ENCODE data around the gene RPS3.
"Not testable (repeated sequence)": the region's sequence is repeated elsewhere in the genome, so short reads cannot be mapped to it uniquely, and the experiment has no call there.

The RPS3 gene

DNA sequence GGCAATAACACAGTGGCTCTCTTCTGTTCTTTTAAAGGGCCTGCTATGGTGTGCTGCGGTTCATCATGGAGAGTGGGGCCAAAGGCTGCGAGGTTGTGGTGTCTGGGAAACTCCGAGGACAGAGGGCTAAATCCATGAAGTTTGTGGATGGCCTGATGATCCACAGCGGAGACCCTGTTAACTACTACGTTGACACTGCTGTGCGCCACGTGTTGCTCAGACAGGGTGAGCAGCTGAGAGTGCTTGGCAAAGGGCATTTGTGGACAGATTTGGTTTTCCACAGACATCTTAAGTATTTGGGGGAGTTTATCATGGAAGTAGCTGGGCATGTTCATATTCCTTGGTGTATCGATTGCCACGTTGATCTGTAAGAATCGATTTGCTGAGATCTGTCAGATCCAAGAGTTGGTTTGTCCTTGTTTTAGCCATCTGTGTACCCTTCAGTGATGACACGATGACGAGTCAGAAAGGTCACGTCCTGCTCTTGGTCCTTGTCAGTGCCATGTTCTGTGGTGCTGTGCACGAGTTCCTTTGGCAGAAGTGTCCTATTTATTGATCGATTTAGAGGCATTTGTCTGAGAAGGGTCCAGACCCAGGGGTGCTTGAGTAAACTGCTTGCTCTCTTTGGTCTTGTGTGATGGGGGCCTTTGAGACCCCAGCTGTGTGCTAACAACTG is 4.8 kb downstream of the RPS3 start:
- CTCF ChIA-PET: no interaction called here
- no peak for DNase-seq (ENCODE audit: extremely low spot score)
- POLR2A ChIA-PET: interaction anchor here (0.6 to 1.0 kb wide), 2 partner anchors 138 to 155 kb away, joined by 3 read pairs; no protein-coding TSS in a partner anchor
- no peak for TF ChIP-seq SUZ12 (IDR thresholded peaks at IDR 0.05)
- TF ChIP-seq ZNF384 (IDR thresholded peaks at IDR 0.05): no peak
- no peak for TF ChIP-seq FOXM1 (IDR thresholded peaks at IDR 0.05; ENCODE audit: borderline replicate concordance)
- TF ChIP-seq BHLHE40 (IDR thresholded peaks at IDR 0.05; ENCODE audit: borderline replicate concordance): no peak
- TF ChIP-seq, protein P1, sequence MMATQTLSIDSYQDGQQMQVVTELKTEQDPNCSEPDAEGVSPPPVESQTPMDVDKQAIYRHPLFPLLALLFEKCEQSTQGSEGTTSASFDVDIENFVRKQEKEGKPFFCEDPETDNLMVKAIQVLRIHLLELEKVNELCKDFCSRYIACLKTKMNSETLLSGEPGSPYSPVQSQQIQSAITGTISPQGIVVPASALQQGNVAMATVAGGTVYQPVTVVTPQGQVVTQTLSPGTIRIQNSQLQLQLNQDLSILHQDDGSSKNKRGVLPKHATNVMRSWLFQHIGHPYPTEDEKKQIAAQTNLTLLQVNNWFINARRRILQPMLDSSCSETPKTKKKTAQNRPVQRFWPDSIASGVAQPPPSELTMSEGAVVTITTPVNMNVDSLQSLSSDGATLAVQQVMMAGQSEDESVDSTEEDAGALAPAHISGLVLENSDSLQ (IDR thresholded peaks at IDR 0.05): no peak
- TF ChIP-seq NFRKB (IDR thresholded peaks at IDR 0.05): no peak
- TF ChIP-seq FOXA1 (IDR thresholded peaks at IDR 0.05): no peak
- TF ChIP-seq FOXK2 (IDR thresholded peaks at IDR 0.05): no peak
- no peak for TF ChIP-seq TARDBP (IDR thresholded peaks at IDR 0.05)
- TF ChIP-seq CTBP1 (IDR thresholded peaks at IDR 0.05; ENCODE audit: borderline replicate concordance): no peak
- TF ChIP-seq ARNT (IDR thresholded peaks at IDR 0.05): no peak
- no peak for TF ChIP-seq SP1 (IDR thresholded peaks at IDR 0.05)
- no peak for TF ChIP-seq HDGF (IDR thresholded peaks at IDR 0.05; ENCODE audit: borderline replicate concordance)
- no peak for TF ChIP-seq L3MBTL2 (conservative IDR thresholded peaks at IDR 0.05)

DNA sequence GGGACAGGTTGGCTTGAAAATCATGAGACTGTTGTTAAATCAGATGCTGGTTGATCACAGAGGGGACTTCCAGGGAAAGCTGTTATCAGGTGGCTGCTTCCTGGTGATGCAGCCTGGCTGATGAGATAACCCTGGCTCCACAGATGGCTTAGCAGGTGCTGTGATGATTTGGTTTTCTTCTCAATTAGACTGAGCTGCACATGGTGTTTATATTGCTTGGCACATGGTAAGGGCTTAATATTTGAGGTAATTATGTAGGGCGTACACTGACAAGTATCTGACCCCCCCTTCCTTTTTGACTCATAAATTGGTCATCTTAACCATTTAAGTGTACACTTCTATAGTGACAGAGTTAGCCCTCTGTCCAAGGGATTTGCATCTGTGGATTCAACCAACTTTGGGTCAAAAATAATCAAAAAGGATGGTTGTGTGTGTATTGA is 7.0 kb downstream of the RPS3 start:
- CTCF ChIA-PET: interaction anchor here (1.2 kb wide), 1 partner anchor 17 kb away, joined by 3 read pairs; no protein-coding TSS in a partner anchor

GRCh38 chr11:75408957-75409219 is 9.6 kb downstream of the RPS3 start:
- CTCF ChIA-PET: interaction anchor here (0.6 kb wide), 1 partner anchor 1307 kb away, joined by 3 read pairs; no protein-coding TSS in a partner anchor
- no peak for DNase-seq (ENCODE audit: extremely low spot score)
- POLR2A ChIA-PET: interaction anchor here (1.0 kb wide), 1 partner anchor 9 kb away, joined by 4 read pairs; no protein-coding TSS in a partner anchor
- no peak for TF ChIP-seq FOXA1 (IDR thresholded peaks at IDR 0.05)
- no peak for TF ChIP-seq ELF4 (IDR thresholded peaks at IDR 0.05)
- TF ChIP-seq HDGF (IDR thresholded peaks at IDR 0.05; ENCODE audit: borderline replicate concordance): no peak
- no peak for TF ChIP-seq BHLHE40 (IDR thresholded peaks at IDR 0.05; ENCODE audit: borderline replicate concordance)
- TF ChIP-seq CTBP1 (IDR thresholded peaks at IDR 0.05; ENCODE audit: borderline replicate concordance): no peak
- no peak for TF ChIP-seq ZNF384 (IDR thresholded peaks at IDR 0.05)
- TF ChIP-seq FOXM1 (IDR thresholded peaks at IDR 0.05; ENCODE audit: borderline replicate concordance): no peak
- no peak for TF ChIP-seq TARDBP (IDR thresholded peaks at IDR 0.05)
- no peak for TF ChIP-seq SUZ12 (IDR thresholded peaks at IDR 0.05)
- no peak for TF ChIP-seq ARNT (IDR thresholded peaks at IDR 0.05)
- no peak for TF ChIP-seq SP1 (IDR thresholded peaks at IDR 0.05)
- no peak for TF ChIP-seq FOXK2 (IDR thresholded peaks at IDR 0.05)
- TF ChIP-seq LEF1 (IDR thresholded peaks at IDR 0.05; ENCODE audit: borderline replicate concordance): no peak
- TF ChIP-seq NFRKB (IDR thresholded peaks at IDR 0.05): no peak
- TF ChIP-seq, protein P1 (IDR thresholded peaks at IDR 0.05): no peak

More for the DNA sequence above, 7.0 kb downstream of the RPS3 start:
- POLR2A ChIA-PET: no interaction called here
- no peak for TF ChIP-seq L3MBTL2 (conservative IDR thresholded peaks at IDR 0.05)
- no peak for TF ChIP-seq NFRKB (IDR thresholded peaks at IDR 0.05)
- no peak for TF ChIP-seq BHLHE40 (IDR thresholded peaks at IDR 0.05; ENCODE audit: borderline replicate concordance)
- TF ChIP-seq TARDBP (IDR thresholded peaks at IDR 0.05): no peak
- no peak for TF ChIP-seq ARNT (IDR thresholded peaks at IDR 0.05)
- TF ChIP-seq ZNF384 (IDR thresholded peaks at IDR 0.05): no peak
- no peak for TF ChIP-seq LEF1 (IDR thresholded peaks at IDR 0.05; ENCODE audit: borderline replicate concordance)
- no peak for TF ChIP-seq FOXK2 (IDR thresholded peaks at IDR 0.05)
- DNase-seq (ENCODE audit: extremely low spot score): no peak

- POLR2A ChIA-PET; CTCF ChIA-PET; DNase-seq (ENCODE audit: extremely low spot score): not testable (repeated sequence)
These were observed 10.7 kb downstream of the RPS3 start for GRCh38 chr11:75409971-75410370.

GRCh38 chr11:75413146-75413545 is 13.8 kb downstream of the RPS3 start:
- DNase-seq (ENCODE audit: extremely low spot score); CTCF ChIA-PET: not testable (repeated sequence)
- POLR2A ChIA-PET: interaction anchor here (1.5 kb wide), 1 partner anchor 13 kb away, joined by 4 read pairs; no protein-coding TSS in a partner anchor

DNA sequence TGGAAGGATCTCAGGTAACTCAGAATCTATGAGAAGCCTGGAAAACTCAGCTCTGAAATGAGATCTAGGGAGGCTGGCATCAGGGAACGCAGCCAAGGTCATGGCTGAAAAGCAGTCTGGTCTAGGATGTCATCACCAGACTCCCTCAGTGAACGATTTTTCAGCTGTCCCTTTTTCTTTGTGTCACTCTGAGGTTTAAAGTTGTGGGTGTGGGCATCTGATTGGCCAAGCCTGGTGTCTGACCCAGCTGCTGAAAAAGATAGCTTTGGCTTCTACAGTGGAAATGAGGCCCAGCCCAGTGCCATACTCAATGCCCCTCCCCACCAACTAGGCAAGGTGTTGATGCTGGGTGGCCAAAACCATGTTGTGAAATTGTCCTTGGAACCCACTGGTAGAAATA is 14.5 kb downstream of the RPS3 start:
- ChIA-PET POLR2A (interaction anchor here (1.5 kb wide), 1 partner anchor 14 kb away, joined by 4 read pairs; no protein-coding TSS in a partner anchor), CTCF (no interaction called here)
- TF ChIP-seq CTBP1 (IDR thresholded peaks at IDR 0.05; ENCODE audit: borderline replicate concordance) (no peak), ARNT (IDR thresholded peaks at IDR 0.05) (no peak), HDGF (IDR thresholded peaks at IDR 0.05; ENCODE audit: borderline replicate concordance) (no peak), FOXA1 (IDR thresholded peaks at IDR 0.05) (no peak), BHLHE40 (IDR thresholded peaks at IDR 0.05; ENCODE audit: borderline replicate concordance) (no peak), ELF4 (IDR thresholded peaks at IDR 0.05) (no peak), SP1 (IDR thresholded peaks at IDR 0.05) (no peak), LEF1 (IDR thresholded peaks at IDR 0.05; ENCODE audit: borderline replicate concordance) (no peak), L3MBTL2 (conservative IDR thresholded peaks at IDR 0.05) (no peak), NFRKB (IDR thresholded peaks at IDR 0.05) (no peak), SUZ12 (IDR thresholded peaks at IDR 0.05) (no peak), FOXM1 (IDR thresholded peaks at IDR 0.05; ENCODE audit: borderline replicate concordance) (no peak)
- TF ChIP-seq, protein P1 (IDR thresholded peaks at IDR 0.05): no peak
- DNase-seq (ENCODE audit: extremely low spot score): no peak

Data from HEK293T (cell line).